Hematopoietic multipotent progenitor cell treated with erythropoietin and hydrocortisone succinate and interleukin-3 and kit ligand, for 15 days (in vitro differentiated cells): ENCODE results near the gene MTRFR.
"Not testable (repeated sequence)": the region's sequence is repeated elsewhere in the genome, so short reads cannot be mapped to it uniquely, and the experiment has no call there.

Source experiments
- DNase-seq: peaks from one replicate; pipeline ENCODE4 v3.0.0-alpha.2; 2015; ENCODE audit warnings: low spot score

MTRFR gene

DNA sequence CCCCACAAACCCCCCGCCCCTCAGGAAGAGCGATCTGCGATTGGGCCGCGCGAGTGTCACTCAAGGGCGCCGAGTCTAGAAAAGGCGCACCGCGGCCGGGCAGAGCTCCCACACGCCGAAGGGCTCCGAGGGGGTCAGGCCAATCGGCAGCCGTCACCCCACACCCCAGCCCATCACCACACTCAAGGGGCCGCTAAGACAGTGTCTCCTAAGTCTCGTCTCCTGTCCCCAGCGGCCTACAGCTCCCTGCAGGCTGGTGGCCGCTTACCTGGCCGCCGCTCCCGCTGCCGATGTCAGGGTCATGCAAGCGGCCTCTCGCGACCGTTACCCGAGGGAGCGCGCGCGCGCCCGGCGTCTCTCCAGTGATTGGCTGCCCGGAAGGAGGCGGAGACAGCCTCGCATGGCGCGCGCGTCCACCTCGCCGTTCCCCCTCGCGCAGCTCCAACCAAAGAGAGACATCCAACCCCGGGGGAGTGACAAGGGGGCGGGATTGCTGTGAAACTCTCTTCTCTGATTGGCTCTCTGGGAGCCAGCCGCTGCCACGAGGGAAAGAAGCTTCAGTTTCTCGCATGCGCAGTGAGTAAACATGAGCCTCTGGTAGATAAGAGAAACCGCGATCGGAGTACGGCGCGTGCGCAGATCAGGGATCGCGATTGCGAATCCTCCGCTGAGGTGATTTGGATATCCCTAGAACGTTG is at the start of gene MTRFR, which contains the start of gene MPHOSPH9:
Gene MTRFR, plus strand, starts transcription at position 630 of the 698 bp plus-strand sequence. CDS start 20,239 bp downstream, outside the sequence.
Gene MPHOSPH9, minus strand, starts transcription at position 335 of the 698 bp plus-strand sequence. CDS start 2,777 bp downstream, outside the sequence.
- DNase-seq = peak; percentile 100

DNA sequence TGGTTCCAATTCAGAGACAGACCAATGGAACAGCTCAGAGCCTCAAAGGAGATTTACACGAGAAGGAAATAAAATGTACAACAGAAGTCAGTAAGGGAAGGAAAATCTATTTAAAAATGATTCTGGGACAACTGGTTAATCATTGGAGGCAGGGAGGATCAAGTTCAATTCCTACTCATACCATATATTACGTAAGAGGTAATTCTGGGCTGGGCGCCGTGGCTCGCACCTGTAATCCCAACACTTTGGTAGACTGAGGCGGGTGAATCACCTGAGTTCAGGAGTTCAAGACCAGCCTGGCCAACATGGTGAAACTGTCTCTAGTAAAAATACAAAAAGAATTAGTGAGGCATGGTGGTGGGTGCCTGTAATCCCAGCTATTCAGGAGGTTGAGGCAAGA is 45.6 kb upstream of the MTRFR start:
- no peak for DNase-seq

DNA sequence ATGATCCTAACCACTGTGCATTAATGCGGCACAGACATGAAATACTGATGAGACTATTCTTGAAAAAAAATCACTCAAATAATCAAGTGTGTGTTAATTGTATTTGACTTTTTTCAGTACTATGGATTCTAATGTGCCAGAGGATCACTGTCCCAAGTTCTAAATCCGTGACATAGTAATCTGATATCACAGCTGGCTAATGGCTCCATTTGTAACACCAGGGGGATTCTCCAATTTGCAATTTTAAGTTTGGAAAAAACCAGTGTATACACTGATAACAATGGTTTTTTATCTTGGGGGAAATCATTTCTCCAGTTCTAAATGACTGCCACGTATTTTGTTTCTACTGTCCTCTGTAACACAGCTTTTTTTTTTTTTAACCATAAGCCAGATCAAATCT is 33.3 kb upstream of the MTRFR start:
- DNase-seq = no peak

- no peak for DNase-seq
These were observed 32.8 kb upstream of the MTRFR start for GRCh38 chr12:123200414-123200813.

- DNase-seq = not testable (repeated sequence)
These were observed 26.4 kb upstream of the MTRFR start for GRCh38 chr12:123206794-123207193.

GRCh38 chr12:123207815-123208214 is 25.4 kb upstream of the MTRFR start:
- not testable (repeated sequence) for DNase-seq

DNA sequence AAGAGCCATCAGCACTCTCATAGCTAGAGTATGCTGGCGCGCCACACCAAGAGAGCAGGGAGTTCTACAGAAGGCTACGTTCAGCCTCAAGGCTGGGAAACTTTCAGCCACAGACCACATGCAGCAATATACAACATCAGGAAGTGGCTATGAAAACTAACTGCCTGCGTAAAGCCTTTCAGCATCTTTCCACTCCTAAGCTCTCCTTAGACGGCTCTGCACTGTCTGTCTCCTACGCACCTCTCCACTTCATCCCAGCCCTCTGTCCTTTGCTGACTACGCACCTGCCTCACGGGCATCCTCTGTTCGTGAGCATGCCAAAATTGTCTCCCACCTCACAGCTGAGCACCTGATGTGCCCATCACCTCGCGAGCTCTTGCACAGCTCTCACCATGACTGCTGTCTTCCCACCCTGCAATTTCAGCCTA is 10.0 kb upstream of the MTRFR start:
- DNase-seq = no peak

GRCh38 chr12:123225443-123225842 is 7.8 kb upstream of the MTRFR start:
- no peak for DNase-seq

GRCh38 chr12:123227581-123228258 is 5.5 kb upstream of the MTRFR start:
- DNase-seq = no peak

DNA sequence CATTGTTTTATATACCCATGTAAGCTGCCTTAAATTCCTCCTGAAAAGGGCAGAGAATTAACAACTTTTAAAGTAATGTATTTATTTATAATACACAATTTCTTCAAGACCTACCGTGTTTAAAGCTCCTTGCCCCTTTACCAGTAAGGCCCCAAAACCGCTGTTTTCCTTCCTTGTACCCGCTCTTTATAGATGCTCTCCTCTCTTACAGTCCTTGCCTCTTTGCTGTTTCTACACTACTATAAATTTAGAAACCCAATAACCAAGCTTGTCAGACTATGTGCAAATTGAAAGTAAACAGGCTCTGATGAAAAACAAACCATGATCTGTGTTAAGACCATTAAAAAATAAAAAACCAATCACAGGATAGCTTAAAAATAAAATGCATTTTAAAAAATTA is 4.2 kb upstream of the MTRFR start:
- DNase-seq = no peak

DNA sequence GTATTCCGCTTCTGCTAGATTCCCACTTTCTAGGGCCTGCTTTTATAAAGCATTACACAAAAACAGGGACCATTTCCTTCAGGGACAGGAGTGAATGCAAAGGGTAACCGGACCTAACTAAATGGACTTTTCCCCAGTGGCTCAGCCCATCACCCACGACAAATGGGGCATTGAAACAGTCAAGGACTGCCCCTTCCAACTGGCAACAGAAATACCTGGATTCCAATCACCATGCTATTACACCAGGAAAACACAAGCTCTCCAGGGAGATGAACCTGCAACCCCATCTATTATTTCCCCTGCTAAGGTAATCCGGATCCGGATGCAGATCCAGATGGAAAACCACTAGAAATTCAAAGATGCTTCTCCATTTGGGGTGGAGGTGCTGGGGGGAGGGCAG is 1.3 kb upstream of the MTRFR start:
- DNase-seq = no peak

GRCh38 chr12:123232472-123232806 is 797 bp upstream of the MTRFR start:
- DNase-seq = no peak

DNA sequence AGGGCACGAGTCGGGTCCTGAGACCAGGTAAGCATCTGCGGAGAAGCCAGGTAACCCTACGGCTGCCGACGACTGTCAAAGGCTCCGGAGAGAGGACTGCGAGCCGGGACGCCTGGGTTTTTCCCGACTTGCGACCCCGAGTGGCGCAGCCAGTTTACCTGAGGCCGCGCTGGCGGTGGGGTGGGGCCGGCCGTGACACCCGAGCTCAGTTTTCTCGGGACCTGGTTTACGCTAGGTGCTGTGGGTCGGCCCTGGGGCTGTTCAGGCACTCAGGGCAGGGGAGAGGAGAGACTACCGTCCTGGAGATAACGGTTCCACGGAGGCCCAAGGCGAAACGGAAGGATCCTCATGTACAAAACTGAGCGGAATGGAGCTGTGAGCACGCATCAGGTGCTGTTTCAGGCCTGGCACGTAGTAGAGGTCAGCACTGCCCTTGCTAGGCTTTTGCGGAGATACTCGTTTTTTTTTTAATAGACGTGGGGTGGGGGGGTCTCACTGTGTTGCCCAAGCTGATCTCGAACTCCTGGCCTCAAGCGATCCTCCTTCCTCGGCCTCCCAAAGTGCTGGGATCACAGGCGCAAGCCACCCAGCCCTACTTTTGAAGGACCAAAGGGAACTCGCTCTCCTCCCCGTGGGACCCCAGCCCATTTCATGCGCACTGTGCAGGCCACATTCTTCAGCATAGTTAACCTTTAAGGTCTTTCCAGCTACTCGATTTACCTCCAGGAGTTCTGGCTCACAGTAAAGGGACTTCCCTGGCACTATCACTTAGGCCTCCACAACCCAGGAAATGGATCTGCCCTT is 471 bp downstream of the MTRFR start:
- no peak for DNase-seq

GRCh38 chr12:123237646-123238329 is 4.6 kb downstream of the MTRFR start:
- peak; percentile 71 for DNase-seq

- DNase-seq = no peak
These were observed 5.1 kb downstream of the MTRFR start for GRCh38 chr12:123238330-123238682.

GRCh38 chr12:123238961-123239360 is 5.7 kb downstream of the MTRFR start:
- no peak for DNase-seq

GRCh38 chr12:123242116-123242904 is 9.1 kb downstream of the MTRFR start:
- no peak for DNase-seq

GRCh38 chr12:123243671-123244262 is 10.5 kb downstream of the MTRFR start:
- DNase-seq = no peak

DNA sequence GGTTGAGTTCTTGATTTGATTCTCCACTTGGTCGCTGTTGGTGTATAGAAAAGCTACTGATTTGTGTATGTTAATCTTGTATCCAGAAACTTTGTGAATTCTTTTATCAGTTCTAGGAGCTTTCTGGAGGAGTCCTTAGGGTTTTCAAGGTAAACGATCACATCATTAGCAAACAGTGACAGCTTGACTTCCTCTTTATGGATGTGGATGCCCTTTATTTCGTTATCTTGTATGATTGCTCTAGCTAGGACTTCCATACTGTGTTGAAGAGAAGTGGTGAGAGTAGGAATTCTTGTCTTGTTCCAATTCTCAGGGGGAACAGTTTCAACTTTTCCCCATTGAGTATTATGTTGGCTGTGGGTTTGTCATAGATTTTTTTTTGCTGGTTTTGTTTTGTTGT is 12.4 kb downstream of the MTRFR start:
- DNase-seq = no peak

GRCh38 chr12:123248129-123248528 is 14.9 kb downstream of the MTRFR start:
- DNase-seq = not testable (repeated sequence)
